Activated naive CD4-positive, alpha-beta T cell treated with Interleukin-2 at 50 U/mL for 16 hours (primary cell): Measurements from ENCODE around the gene IDUA.
"Not testable (repeated sequence)": the region's sequence is repeated elsewhere in the genome, so short reads cannot be mapped to it uniquely, and the experiment has no call there.

Experiments used
- DNase-seq: peaks from one replicate; pipeline ENCODE4 v3.0.0-alpha.2; 2020

IDUA gene

DNA sequence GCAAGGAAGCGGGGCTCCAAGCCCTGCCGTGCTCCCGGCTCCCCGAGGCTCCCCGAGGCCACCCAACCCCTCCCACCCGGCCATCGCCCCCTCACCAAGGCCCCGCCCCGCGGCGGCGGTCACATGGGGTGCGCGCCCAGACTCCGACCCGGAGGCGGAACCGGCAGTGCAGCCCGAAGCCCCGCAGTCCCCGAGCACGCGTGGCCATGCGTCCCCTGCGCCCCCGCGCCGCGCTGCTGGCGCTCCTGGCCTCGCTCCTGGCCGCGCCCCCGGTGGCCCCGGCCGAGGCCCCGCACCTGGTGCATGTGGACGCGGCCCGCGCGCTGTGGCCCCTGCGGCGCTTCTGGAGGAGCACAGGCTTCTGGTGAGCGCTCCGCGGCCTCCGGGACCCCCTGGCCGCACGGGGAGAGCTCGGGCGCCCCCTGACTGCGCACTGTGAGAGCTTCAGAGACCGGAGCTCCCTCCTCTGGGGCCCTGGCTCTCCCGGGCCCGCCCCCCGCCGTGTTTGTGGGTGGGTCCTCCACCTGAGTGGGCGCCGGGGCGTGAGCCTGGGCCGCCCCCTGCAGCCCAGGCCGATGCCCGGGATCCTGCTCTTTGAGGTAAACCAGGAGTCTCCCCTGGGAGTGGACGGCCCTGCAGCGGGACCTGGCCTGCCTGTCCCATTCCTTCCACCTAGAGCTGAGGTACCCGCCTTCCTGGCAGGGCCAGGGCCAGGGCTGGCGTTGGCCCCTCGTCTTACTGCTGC is at the start of gene IDUA:
Gene IDUA, plus strand, starts transcription at position 166 of the 745 bp plus-strand sequence. Its CDS starts 41 bp downstream, at position 207.
- peak; percentile 87 for DNase-seq

GRCh38 chr4:939508-939907 is 47.3 kb upstream of the IDUA start:
- not testable (repeated sequence) for DNase-seq

DNA sequence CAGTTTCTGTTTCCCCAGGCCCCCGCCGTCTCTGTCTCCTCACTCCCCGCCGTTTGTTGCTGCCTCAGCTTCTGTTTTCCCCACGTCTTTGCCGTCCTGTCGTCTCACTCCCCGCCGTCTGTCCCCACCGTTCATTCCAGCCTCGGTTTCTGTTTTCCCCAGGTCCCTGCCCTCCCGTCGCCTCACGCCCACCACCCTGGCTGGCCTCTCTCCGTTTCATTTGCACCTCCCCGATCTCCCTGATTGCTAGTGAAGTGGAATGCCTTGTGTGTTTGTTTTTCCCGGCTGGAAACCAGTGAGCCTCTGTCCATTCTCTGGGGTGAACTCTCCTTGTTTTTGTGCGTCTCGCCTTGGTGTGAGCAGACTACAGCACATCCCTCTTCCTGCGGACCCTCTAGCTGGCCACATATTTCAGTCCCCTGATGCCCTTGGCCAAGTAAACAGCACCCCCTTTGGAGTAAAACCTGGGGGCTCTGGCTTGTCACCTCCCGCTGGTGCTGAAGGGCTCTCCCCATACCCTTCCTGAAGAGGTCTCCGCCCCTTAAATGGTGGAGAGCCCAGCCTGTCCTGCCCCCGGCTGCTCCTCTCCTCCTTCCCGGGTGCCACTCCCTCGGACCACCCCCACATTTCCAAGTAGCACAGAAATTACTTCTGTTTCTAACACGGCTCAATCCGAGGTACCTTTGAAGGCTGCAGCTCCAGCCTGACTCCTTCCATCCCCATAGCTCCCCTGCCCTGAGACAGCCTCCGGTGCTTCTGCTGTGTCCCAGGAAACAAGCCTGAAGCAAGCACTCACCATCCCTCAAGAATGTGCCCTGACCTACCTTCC is 41.4 kb upstream of the IDUA start:
- no peak for DNase-seq

DNA sequence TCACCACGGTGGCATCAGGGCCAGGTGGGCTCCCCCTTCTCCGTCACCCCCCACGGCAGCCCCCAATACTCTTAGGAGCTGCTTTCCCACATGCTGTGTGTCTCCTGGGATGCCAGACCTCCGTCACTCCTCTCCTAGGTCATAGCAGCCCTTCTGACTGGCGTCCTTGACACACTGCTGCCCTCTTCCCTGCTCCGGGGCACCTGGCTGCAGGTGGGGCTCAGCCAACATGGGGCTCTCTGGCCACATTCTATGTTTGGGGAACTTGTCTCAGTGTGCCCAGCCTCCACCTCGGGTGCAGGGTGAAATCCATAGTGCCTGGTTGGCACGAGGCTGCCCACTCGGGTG is 40.8 kb upstream of the IDUA start:
- DNase-seq = no peak

DNA sequence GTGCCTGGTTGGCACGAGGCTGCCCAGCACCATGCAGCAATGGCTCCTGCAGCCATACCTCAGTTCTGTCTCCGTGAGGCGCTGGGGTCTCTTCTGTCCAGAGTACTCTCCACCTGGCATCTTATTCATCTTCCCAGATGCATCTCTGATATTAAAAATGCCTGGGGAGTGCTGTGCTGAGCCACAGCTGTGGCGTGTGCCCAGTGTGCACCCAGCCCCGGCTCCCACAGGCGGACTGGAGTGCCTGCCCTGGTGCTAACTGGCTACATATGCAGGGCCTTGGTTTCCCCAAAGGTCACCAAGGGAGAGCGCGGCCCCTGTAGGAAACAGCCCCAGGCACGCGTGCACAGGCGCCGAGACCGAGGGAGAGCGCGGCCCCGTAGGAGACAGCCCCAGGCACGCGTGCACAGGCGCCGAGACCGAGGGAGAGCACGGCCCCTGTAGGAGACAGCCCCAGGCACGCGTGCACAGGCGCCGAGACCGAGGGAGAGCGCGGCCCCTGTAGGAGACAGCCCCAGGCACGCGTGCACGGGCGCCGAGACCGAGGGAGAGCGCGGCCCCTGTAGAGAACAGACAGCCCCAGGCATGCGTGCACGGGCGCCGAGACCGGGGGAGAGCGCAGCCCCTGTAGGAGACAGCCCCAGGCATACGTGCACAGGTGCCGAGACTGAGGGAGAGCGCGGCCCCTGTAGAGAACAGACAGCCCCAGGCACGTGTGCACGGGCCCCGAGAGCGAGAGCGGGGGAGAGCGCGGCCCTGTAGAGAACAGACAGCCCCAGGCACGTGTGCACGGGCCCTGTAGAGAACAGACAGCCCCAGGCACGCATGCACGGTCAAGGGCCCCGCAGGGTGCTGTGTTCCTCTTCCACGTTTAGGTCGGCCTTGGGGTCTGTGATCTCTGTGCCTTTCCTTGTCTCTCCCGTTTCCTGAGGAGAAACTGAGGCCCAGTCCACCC is 40.0 kb upstream of the IDUA start:
- DNase-seq = no peak

- DNase-seq = no peak
These were observed 39.3 kb upstream of the IDUA start for GRCh38 chr4:947491-947971.

GRCh38 chr4:948101-948935 is 38.5 kb upstream of the IDUA start:
- no peak for DNase-seq

DNA sequence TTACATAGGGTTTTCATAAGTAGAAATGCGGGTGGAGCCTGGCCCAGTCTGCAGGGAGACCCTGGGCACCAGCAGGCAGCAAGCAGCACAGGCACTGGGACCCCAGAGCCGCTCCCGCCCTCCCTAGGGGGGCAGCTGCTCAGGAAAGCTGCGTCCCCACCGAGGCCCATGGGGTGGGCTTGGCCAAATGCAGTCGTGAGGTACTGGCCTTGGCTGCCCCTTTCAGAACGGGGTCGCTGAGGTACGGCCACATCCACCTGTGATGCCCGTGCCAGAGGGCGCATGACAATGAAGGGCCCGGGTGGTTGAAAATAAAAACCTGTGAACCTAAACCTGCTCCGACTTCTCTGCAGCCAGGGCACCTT is 37.9 kb upstream of the IDUA start:
- DNase-seq = no peak

- DNase-seq = no peak
These were observed 37.2 kb upstream of the IDUA start for GRCh38 chr4:949656-950055.

DNA sequence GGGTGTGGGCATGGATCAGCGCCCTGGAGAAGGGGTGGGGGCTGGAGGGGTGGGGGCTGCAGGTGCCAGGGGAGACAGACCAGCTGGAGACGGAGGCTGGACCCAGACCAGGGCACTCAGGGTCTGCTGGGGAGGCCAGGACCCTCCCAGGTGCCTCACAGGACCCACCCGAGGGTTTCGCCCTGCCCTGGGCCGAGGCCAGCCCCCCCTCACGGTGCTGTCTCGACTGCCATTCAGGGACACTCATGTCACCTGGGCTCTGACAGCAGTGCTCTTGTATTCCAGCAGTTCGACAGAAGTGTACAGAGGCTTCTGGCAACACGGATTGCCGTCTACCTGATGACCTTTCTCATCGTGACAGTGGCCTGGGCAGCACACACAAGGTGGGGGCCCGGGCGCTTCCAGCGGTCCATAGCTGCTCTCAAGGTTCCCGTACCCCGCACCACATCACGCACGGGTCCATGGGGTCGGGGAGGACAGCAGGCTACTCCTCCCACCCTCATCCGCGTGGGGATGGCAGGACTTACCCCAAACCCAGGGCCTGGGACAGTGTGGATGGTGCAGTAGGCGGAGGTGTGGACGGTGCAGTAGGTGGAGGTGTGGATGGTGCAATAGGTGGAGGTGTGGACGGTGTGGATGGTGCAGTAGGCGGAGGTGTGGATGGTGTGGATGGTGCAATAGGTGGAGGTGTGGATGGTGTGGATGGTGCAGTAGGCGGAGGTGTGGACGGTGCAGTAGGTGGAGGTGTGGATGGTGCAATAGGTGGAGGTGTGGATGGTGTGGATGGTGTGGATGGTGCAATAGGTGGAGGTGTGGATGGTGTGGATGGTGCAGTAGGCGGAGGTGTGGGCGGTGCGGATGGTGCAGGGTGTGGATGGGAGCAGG is 36.5 kb upstream of the IDUA start:
- no peak for DNase-seq

DNA sequence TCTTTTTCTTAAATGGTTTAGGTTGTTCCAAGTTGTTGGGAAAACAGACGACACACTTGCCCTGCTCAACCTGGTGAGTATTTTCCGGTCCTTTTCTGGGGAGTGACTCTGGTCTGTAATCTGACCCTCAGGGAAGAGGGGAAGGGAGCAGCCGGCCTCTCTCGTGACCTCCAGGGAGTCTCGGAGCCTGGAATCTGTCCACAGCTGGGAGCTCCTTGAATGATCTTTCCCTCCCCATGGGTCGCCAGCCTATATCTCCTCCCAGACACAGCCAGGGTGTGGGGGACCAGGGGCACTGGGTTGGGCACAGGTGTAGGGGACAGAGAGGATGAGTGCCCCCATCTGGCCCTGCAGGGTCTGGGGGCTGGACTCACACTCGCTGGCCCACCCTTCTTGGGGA is 35.7 kb upstream of the IDUA start:
- no peak for DNase-seq

GRCh38 chr4:951594-952468 is 35.0 kb upstream of the IDUA start:
- DNase-seq = no peak

DNA sequence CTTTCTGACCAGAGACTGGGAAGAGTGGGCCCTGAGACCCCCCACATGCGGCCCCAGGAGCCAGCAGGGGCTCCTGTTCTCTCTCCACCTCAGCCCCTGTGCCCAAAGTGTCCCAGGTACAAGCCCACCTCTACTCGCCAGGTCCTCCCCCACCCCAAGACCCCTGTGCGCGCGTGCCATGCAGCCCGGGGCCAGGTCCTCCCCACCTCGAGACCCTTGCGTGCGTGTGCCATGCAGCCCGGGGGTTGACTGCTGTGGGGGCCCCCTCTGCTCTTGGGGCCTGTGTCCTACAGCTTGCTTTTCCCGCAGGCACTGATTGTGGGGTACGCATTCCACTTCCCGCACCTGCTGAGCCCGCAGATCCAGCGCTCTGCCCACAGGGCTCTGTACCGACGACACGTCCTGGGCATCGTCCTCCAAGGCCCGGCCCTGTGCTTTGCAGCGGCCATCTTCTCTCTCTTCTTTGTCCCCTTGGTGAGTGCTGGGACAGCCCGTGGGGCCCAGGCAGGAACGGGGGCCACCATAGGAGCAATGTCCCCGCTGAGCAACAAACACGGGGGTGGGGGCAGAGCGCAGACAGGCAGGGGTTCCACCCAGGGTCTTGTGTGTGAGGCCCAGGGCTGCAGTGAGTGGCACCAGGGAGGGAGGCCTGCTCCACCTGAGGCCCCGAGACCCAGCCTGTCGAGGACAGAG is 33.8 kb upstream of the IDUA start:
- no peak for DNase-seq

DNA sequence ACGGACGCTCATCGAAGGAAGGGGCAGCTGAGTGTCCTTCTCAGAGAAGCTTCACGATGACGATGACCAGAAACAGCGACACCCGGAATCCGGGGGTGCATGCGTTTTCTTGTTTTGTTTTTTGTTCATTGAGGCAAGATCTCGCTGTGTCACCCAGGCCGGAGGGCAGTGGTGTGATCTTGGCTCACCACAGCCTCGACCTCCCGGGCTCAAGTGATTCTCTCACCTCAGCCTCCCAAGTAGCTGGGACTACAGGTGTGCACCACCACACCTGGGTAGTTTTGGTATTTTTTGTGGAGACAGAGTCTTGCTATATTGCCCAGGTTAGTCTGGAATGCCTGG is 33.3 kb upstream of the IDUA start:
- no peak for DNase-seq

DNA sequence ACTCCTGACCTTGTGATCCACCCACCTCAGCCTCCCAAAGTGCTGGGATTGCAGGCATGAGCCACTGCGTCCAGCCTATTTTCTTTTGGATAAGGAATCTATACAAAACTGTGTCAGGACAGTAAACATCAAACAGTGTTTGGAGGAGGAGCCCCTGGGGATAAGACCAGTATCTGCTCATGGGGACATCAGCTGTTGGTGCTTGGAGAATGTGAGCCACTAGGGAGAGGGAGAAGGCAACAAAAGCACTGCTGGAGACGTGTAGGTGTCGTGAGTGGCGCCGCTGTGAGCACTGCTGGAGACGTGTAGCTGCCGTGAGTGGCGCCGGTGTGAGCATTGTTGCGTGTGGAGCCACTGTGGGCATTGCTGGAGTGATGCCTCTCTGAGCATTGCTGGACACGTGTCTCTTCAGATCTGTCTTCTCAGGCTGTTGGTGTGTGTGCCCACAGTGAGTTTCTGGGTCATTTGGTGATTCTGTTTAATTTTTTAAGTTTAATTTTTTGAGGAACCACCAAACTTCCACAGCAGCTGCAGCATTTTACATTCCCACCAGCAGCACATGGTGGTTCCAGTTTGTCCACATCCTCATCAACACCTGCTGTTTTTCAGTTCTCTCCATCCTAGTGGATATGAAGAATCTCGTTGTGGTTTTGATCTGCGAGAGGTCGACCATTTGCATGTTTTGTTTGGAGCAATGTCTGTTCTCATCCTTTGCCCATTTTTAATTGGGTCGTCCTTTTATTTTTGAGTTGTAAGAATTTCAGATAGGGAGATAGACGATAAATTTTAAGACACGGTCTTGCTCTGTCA is 32.4 kb upstream of the IDUA start:
- DNase-seq = no peak

DNA sequence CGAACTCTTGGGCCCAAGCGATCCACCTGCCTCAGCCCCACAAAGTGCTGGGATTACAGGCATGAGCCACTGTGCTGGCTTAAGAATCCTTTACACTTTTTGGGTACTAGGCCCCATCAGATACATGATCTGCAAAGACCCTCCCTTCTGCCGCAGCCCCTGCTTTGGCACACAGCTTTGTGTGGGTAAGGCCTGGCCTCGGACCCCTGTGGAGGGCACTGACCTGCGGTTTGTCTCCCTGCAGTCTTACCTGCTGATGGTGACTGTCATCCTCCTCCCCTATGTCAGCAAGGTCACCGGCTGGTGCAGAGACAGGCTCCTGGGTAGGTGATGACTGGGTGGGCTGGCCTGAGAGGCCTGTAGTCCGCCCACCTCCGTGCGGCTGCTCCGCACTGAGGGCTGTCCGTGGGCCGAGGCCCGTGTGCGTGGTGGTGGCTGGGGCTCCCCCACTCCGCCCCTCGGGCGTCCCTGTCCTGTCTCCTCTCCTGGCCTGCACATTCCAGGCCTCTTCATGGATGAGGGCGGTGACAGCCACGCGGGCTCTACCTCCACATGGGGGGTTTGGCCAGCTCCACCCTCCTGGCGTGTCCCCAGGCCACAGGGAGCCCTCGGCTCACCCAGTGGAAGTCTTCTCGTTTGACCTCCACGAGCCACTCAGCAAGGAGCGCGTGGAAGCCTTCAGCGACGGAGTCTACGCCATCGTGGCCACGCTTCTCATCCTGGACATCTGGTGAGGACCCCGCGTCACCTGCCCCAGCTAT is 31.5 kb upstream of the IDUA start:
- no peak for DNase-seq

- DNase-seq = no peak
These were observed 30.9 kb upstream of the IDUA start for GRCh38 chr4:955931-956381.
